SIG-M5 (cell line): ENCODE data around the gene ARID1A.
A peak's percentile ranks its signal among the peaks of the same experiment; 100 is the strongest.
"Not testable (repeated sequence)": the region's sequence is repeated elsewhere in the genome, so short reads cannot be mapped to it uniquely, and the experiment has no call there.

ENCODE experiments used
- DNase-seq: peaks from one replicate; lab custom pipeline; 2025; lab: John Stamatoyannopoulos, UW

ARID1A gene

GRCh38 chr1:26697978-26698849 lies 2.4 kb downstream of the ARID1A start:
- DNase-seq: peak; percentile 75

GRCh38 chr1:26700711-26701110 lies 4.9 kb downstream of the ARID1A start:
- no peak for DNase-seq

- no peak for DNase-seq
Observed at GRCh38 chr1:26701266-26701994, 5.6 kb downstream of the ARID1A start.

- DNase-seq: no peak
Observed at GRCh38 chr1:26701995-26702679, 6.3 kb downstream of the ARID1A start.

GRCh38 chr1:26702680-26703038 lies 6.8 kb downstream of the ARID1A start:
- DNase-seq: no peak

- no peak for DNase-seq
Observed at GRCh38 chr1:26703478-26703877, 7.7 kb downstream of the ARID1A start.

- DNase-seq: no peak
Observed at GRCh38 chr1:26704629-26705028, 8.8 kb downstream of the ARID1A start.

- DNase-seq: not testable (repeated sequence)
Observed at GRCh38 chr1:26705227-26705626, 9.4 kb downstream of the ARID1A start.

GRCh38 chr1:26705788-26706311 lies 10.0 kb downstream of the ARID1A start:
- DNase-seq: no peak

- DNase-seq: no peak
Observed at GRCh38 chr1:26706315-26706714, 10.5 kb downstream of the ARID1A start.

GRCh38 chr1:26710811-26711210 lies 15.0 kb downstream of the ARID1A start:
- no peak for DNase-seq

GRCh38 chr1:26711777-26712176 lies 16.0 kb downstream of the ARID1A start:
- DNase-seq: no peak

GRCh38 chr1:26717017-26717491 lies 21.2 kb downstream of the ARID1A start:
- DNase-seq: no peak

- DNase-seq: no peak
Observed at GRCh38 chr1:26719205-26719604, 23.4 kb downstream of the ARID1A start.

- DNase-seq: no peak
Observed at GRCh38 chr1:26721669-26722355, 26.0 kb downstream of the ARID1A start.

- DNase-seq: no peak
Observed at GRCh38 chr1:26723013-26723991, 27.5 kb downstream of the ARID1A start.

GRCh38 chr1:26724118-26724517 lies 28.3 kb downstream of the ARID1A start:
- no peak for DNase-seq

GRCh38 chr1:26724926-26725325 lies 29.1 kb downstream of the ARID1A start:
- DNase-seq: no peak

- DNase-seq: not testable (repeated sequence)
Observed at GRCh38 chr1:26725904-26726303, 30.1 kb downstream of the ARID1A start.

GRCh38 chr1:26726784-26727183 lies 31.0 kb downstream of the ARID1A start:
- DNase-seq: no peak

GRCh38 chr1:26727476-26727875 lies 31.7 kb downstream of the ARID1A start:
- DNase-seq: no peak
